GM21786 (cell line): ENCODE measurements around the gene CBFA2T2.

ENCODE experiments used
- ATAC-seq: cut with Tn5 transposase; IDR thresholded peaks from one replicate; pipeline ENCODE4 v1.9.1; 2021; ENCODE audit not compliant: unreplicated experiment

CBFA2T2 gene

GRCh38 chr20:33664085-33664761, 174.3 kb downstream of the CBFA2T2 start:
- ATAC-seq = no peak

GRCh38 chr20:33664762-33665144, 174.9 kb downstream of the CBFA2T2 start:
- no peak for ATAC-seq

DNA sequence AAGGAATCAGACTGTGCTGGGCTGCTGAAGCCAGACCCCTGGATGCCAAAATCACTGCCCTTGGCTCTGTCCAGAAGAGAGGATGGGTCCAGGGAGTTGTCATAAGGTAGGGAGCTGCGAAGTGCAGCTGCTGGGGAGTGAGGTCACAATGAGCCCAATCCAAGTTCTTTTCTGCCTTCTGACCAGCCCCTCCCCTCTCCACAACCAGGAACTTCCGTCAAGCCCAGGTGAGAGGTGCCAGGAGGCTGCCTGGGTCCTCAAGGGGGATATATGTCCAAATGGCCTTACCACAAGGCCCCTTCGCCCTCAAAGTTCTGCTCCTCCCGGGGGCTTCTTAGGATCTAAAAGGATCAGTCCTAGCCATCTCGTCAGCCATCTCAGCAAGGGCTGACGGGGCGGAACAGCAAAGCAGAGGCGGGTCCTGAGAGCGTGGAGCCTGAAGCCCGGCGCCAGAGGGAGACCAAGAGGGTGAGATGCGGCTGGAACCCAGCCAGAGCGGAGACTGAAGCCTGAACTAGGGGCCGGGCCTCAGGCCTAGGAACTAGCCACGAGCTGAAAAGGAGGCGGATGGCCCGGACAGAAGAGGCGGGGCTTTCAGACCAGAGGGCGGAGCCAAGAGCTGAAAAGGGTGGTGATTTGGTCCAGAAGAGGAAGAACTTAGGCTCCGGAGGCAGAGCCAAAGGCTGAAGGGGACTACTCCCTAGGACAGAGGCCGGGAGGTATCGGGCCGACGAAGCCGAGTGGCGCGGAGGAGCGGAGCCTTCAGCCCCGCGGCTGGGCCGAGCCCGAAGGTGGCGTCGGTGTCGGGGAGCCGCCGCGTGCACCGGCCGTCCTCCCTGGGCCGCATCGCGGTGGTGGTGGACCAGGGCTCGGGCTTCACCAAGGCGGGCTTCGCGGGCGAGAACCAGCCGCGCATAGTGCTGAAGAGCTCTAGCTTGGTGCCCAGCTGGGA, 176.7 kb downstream of the CBFA2T2 start, which contains the start of gene ACTL10:
Gene ACTL10 (plus strand): TSS at position 651 of the 952 bp plus-strand sequence. CDS start 555 bp downstream, outside the sequence.
- peak; percentile 60 for ATAC-seq

DNA sequence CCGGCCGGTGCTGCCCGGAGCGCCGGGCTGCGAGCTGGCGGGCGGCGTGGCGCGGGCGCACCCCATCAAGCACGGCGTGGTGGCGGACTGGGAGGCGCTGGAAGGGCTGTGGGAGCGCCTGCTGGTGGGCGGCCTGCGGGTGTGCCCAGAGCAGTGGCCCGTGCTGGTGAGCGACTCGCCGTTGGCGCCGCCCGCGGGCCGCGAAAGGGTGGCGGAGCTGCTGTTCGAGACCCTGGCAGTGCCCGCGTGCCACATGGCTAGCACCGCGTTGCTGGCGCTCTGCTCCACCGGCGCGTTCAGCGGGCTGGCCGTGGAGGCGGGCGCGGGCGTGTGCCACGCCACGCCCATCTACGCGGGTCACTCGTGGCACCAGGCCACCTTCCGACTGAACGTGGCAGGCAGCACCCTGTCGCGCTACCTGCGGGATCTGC, 177.4 kb downstream of the CBFA2T2 start:
- ATAC-seq = peak; percentile 1

DNA sequence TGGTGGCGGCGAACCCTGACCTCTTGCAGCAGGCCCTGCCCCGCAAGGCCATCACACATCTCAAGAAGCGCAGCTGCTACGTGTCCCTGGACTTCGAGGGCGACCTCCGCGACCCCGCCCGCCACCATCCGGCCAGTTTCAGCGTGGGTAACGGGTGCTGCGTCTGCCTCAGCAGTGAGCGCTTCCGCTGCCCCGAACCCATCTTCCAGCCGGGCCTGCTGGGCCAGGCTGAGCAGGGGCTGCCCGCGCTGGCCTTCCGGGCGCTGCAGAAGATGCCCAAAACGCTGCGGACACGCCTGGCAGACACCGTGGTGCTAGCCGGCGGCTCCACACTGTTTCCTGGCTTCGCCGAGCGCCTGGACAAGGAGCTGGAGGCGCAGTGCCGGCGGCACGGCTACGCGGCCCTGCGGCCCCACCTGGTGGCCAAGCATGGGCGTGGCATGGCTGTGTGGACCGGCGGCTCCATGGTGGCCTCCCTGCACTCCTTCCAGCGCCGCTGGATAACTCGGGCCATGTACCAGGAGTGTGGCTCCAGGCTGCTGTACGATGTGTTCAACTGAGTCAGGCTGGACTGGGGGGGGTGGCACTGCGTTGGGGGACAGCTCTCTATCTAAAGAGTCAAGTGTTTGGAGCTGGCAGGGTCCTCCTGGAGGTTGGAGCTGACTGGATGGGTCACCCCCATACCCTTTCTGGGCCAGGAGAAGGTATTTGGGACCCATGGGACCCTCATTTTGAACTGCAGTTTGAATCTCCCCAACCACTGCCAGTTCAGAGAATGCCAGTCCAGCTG, 178.0 kb downstream of the CBFA2T2 start:
- no peak for ATAC-seq

DNA sequence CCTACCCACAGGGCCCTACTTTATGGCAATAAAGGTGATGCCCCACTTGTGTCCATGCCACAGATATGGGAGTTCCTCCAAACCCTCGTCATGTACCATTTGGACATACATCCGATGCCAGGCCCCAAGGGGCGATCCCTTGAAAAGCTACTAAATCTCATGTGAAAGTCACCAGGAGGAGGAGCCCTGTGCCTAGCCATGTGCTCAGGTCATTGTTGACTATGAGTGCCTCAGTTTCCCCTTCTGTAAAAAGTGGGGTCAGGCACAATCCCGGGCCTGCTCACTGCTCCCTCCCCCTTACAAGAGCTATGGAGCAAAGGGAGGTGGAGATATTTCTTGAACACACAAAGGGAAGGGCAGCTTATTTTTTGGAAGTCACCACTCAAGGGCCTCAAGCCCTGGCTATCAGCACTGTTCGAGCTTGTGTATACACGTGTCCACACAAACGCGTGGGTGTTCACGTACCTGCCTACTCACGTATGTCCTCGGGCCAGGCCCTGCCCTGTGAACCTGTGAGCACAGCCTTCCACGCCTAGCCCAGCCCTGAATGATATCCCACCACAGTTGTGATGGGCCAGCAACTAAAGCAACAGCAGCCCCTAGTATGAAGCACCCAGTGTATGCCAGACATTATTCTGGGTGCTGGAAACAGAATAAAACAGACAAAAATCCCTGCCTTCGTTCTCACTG, 178.7 kb downstream of the CBFA2T2 start:
- ATAC-seq = no peak

GRCh38 chr20:33669224-33669623, 179.3 kb downstream of the CBFA2T2 start:
- ATAC-seq = no peak

DNA sequence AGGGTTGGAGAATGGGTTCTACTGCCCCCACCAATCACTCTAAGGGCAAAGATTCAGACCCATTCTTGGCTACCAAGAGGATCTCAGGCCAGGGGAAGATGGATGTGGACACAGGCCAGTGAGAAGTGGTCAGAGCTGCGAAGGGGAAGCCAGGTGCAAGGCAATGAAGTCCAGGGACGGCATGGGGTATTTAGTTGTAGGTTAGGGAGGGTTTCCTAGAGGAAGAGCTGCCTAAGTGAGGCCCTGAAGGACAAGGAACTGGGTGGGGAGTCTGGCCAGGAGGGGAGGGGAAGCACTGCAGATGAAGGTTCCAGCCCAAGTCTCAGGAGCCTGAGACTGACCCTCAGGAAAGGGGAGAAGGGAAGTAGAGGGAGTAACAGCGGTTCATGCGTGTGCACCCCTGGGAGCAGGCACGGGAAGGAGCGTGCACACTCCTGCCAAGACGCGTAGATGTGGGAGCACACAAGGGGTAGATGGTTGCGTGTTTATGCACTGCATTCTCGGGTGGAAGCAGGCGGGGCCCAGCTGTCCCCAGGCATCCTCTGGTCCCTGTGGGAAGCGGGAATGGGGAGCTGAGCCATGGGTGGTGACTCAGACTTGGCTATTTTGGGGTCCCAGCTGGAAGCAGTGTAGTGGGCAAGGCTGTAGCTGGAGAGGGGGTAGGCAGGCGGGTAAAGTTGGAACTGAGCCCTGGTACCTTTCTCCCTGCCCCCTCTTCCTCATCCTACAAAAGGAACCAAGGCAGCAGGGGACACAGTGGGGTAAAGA, 180.2 kb downstream of the CBFA2T2 start:
- no peak for ATAC-seq

DNA sequence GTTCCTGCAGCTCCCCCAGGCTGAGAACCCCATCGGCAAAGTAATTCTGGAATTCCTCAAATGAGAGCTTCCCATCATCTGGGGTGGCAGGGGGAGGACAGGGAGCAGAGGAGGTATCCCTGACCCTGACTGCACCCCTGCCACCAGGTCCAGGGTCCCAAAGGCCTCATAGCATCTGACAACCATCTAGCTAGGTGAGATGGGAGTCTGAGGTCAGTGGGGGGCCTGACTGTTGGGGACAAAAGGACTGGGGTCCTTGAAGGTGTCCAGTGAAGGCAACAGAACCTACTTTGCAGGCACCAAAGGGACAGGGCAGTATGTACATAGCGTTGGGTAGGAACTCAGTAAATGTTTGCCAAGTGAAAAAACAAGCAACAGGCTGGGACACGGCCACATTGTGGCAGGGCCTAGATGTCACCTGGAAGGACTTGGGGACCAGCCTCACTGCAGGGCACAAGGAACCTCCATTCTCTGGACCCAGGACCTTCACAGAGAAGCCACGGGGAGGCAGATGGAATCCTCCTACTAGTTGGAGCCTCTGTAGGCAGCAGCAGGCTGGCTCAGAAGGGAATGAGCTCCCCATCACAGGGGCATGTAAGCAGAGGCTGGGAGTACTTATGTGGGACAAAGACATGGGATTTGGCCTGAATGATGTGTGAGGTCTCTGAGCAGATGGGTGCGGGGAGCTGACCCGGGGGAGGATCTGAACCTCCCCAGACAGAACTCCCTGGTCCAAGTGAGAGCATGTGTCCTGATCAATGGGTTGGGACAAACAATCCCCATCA, 181.0 kb downstream of the CBFA2T2 start:
- ATAC-seq = no peak

GRCh38 chr20:33671573-33672288, 181.8 kb downstream of the CBFA2T2 start:
- no peak for ATAC-seq

- no peak for ATAC-seq
Observed at GRCh38 chr20:33672426-33673113, 182.7 kb downstream of the CBFA2T2 start.

GRCh38 chr20:33673114-33673409, 183.2 kb downstream of the CBFA2T2 start:
- ATAC-seq = no peak

- peak; percentile 32 for ATAC-seq
Observed at GRCh38 chr20:33673410-33674293, 183.8 kb downstream of the CBFA2T2 start.

DNA sequence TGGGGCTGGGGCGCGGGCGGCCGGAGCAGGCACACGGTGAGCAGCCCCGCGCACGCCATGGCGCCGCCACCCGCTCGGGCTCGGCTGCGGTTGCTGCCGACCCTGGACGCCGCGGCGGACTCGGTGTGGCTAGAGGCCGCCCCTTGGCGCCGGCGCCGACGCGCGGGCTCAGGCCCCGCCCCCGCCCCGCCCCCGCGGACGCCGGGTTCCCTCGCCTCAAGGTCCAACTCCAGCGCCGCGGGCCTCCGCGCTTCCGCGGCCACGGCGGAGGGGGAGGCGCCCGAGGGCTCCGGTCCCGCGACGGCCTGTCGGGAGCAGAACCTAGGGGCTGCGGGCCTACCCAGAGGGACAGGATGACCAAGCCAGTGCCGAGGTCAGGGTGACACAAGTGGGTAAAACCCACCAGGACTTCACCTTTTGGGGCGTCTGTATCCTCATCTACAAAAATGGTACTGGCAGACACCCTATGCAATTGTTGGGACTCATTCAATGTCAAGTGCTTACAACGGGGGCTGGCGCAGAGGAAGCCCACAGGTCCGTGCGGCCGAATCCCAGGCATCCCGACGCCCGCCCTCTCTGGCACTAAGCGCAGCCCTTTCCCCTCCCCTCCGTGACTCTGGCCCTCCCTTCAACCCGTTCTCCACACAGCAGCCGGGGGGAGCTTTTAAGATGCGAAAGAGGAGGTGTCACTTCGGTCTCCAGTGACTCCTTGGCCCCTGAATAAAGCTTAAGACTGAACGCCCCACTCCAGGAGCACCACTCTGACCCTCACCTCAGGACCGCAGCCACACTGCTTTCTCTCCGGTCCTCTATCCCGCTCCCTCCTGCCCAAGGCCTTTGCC, 184.6 kb downstream of the CBFA2T2 start, which contains the start of gene NECAB3:
Gene NECAB3 (minus strand): TSS at position 135 of the 842 bp plus-strand sequence. CDS start 76 bp downstream, at position 59.
- ATAC-seq = peak; percentile 48

- ATAC-seq = no peak
Observed at GRCh38 chr20:33675136-33675959, 185.5 kb downstream of the CBFA2T2 start.
